GM21786 (cell line): ENCODE results near the gene HEATR3.
A peak's percentile ranks its signal among the peaks of the same experiment; 100 is the strongest.

Source experiments
- ATAC-seq: cut with Tn5 transposase; IDR thresholded peaks from one replicate; pipeline ENCODE4 v1.9.1; 2021; ENCODE audit not compliant: unreplicated experiment

Gene HEATR3

DNA sequence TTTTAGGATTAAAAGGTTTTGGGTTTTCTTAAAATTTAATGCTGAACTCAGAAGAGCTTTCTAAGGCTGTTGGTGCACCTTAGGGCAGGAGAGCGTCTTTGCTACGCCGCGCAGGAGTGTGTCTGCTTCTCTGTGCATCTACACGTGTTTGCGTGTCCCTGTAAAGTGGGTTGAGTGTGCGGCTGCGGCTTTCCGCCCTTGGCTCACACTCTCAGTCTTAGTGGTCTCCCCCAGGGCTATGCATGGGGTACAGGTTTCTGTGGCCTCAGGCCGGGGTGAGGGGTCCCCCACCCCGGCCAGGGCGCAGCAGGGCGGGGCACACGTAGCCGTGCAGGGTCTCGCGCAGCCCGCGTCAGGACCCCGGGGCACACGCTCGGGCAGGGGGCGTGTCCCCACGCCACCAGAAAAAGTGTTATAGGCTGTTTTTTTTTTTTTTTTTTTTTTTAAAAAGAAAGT, 86.6 kb downstream of the HEATR3 start:
- ATAC-seq = peak; percentile 46

DNA sequence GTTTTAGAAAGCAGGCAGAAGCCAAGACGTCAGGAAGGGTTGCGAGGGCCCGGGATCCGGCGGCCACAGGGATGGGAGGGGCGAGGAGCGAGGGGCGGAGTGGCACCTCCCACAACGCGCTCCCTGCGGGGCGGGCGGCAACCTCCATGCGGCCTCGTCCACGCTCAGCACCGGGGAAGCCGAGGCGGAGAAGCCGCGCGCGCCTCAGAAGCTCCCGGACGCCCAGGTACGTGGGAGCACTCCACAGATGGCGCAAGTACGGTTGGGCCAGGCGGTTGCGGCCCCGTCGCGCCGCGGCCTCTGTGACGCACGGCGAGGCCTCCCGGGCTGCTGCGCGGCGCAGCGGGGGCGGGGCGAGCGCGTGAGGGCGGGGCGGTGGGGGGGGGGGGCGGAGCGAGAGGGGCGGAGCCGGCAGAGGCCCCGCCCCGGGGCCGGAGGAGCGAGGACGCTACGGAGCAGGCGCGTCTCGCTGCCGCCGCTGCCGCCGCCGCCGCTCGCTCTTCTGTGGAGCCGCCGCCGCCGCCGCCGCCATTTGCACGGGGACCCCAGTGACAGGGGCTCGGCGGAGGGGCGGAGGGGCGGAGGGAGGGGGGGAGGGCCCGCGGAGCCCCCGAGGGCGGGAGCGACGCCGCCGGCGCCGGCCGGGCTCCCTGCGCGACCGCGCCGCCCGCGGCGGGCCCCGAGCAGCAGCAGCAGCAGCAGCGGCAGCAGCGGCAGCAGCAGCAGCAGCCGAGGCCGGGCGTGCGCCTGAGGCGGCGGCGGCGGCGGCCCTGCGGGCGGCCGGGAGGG, 87.2 kb downstream of the HEATR3 start, which contains the start of gene TENT4B:
Gene TENT4B, plus strand, starts transcription at position 500 of the 789 bp plus-strand sequence. CDS start 316 bp downstream, outside the sequence.
- ATAC-seq = peak; percentile 79

DNA sequence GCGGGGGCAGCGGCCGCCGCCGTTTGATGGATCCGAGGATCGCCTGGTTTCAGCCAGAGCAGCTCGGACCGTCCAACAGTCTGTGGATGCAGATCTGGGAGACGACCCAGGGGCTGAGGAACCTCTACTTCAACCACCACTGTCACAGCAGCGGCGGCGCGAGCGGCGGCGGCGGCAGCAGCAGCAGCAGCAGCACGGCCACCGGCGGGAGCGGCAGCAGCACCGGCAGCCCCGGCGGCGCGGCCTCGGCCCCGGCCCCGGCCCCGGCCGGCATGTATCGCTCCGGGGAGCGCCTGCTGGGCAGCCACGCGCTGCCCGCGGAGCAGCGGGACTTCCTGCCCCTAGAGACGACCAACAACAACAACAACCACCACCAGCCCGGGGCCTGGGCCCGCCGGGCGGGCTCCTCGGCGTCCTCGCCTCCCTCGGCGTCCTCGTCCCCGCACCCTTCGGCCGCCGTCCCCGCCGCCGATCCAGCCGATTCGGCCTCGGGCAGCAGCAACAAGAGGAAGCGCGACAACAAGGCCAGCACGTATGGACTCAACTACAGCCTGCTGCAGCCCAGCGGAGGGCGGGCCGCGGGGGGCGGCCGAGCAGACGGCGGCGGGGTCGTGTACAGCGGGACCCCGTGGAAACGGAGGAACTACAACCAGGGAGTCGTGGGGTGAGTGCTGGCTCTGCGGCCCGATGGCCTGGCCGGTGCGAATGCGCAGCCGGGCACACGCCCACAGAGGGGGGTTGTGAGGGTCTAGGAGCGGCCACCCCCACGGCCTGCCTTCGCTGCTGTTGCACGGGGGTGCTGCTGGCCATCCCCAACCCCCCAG, 88.0 kb downstream of the HEATR3 start:
- ATAC-seq = peak; percentile 3

DNA sequence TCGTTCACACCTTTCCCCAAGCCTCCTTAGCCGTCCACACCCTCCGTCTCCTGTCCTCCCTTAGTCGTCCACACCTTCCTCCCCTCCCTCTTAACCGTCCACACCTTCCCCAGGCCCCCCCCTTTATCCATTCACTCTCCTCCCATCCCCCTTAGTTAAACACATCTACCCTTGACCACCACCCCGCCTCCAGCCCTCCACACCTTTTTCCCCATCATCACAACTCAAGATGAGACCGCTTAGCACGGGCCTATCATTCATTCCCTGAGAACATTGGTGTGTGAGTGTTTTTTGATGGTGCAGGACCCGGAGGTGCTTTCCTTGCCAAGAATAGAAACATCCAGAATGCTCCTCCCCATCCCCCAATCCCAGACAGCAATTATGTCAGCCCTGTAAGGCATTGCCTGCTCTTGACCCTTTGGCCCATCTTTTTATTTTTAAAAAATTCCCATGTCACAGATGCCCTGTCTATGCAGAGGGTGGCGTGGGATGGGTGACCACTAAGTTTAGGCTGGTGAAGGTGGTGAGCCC, 88.7 kb downstream of the HEATR3 start:
- ATAC-seq = no peak

DNA sequence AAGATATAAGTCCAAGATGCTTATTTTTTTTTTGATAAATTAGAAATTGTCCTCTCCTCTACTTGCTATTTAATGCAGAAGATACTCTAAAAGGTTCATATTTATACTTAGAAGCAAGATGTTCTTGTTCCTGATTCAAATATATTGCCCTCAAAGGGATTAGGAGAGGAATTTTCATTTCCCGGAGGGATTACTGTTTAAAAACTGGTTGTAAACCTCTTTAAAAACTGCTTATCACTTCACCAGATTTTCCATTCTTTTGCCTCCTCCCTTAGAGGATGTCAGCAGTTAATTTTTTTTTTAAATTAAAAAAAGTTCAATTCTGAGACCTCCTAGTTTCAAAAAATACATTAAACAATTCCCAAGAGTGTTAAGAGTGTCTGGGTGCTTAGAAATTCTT, 90.2 kb downstream of the HEATR3 start:
- ATAC-seq = no peak
